K562 (cell line): ENCODE measurements around the gene TMEM86B. TPM values are rescaled to one million over a fixed set of nuclear protein-coding genes. Genes with fewer than 3 reads are reported as not detected.
A peak's percentile ranks its signal among the peaks of the same experiment; 100 is the strongest.

Experiments used
- CHD1 ChIP-seq: fragments of 200-600 bp; sonication (generic); IDR thresholded peaks from one replicate; pipeline ENCODE4 v1.6.1; 2012; ENCODE audit warnings: mild to moderate bottlenecking, moderate library complexity, low read length, inconsistent platforms
- E2F4 ChIP-seq: sonication (generic); formaldehyde crosslinking; IDR thresholded peaks from 2 replicates; pipeline ENCODE4 v1.8.0; 2022; ENCODE audit warnings: mild to moderate bottlenecking, low read depth, missing genetic modification reagents
- KDM1A ChIP-seq, 2 experiments: fragments of 450-650 bp; IDR thresholded peaks; 2 replicates each; pipeline ENCODE4 v1.6.1; 2016; ENCODE audit warnings: mild to moderate bottlenecking in 2 of 2
- LCOR ChIP-seq: sonication (generic); formaldehyde crosslinking; IDR thresholded peaks from 2 replicates; pipeline ENCODE4 v1.8.0; 2022; ENCODE audit warnings: mild to moderate bottlenecking, missing genetic modification reagents
- MTA2 ChIP-seq: fragments of 450-650 bp; IDR thresholded peaks from 2 replicates; pipeline ENCODE4 v1.6.1; 2016; ENCODE audit warnings: low read depth
- NUFIP1 ChIP-seq: fragments of 450-650 bp; IDR thresholded peaks from 2 replicates; pipeline ENCODE4 v1.6.1; 2018; ENCODE audit not compliant: partially characterized antibody
- SUPT5H ChIP-seq: fragments of 450-650 bp; IDR thresholded peaks from 2 replicates; pipeline ENCODE4 v1.6.1; 2016
- THRA ChIP-seq: fragments of 450-650 bp; IDR thresholded peaks from 2 replicates; pipeline ENCODE4 v1.6.1; 2017; ENCODE audit warnings: mild to moderate bottlenecking, moderate library complexity
- ZNF280A ChIP-seq: fragments of 450-650 bp; IDR thresholded peaks from 2 replicates; pipeline ENCODE4 v1.6.1; 2018; ENCODE audit warnings: mild to moderate bottlenecking, low read depth; ENCODE audit not compliant: partially characterized antibody
- ZNF318 ChIP-seq, 2 experiments: fragments of 450-650 bp; IDR thresholded peaks; 2 replicates each; pipeline ENCODE4 v1.6.1; 2016; ENCODE audit warnings: mild to moderate bottlenecking in 2 of 2, borderline replicate concordance in 1 of 2, low read depth in 1 of 2, moderate library complexity in 1 of 2
- polyA plus RNA-seq, 8 experiments: library from polyadenylated mRNA; depleted of rRNA in 4 of 8; stranded (reverse) in 5 of 8; unstranded in 3 of 8; fragments of >200 nt; fragmentation: Nextera tagmentation in 2 of 8; fragmentation: Illumina TruSeq in 1 of 8; extraction: Ambion mirVana in 2 of 8; extraction: Trizol in 1 of 8; gene quantifications; 2 replicates each; pipeline versions ENCODE4 v1.2.1 to v1.2.3, GENCODE V29; 2011 to 2014; ENCODE audit warnings: inconsistent platforms in 1 of 8, missing spikeins in 1 of 8
- total RNA-seq, 7 experiments: library from RNA; depleted of rRNA in 6 of 7; stranded (reverse); fragments of >200 nt in 6 of 7; fragmentation: Illumina TruSeq in 2 of 7; extraction: Trizol in 2 of 7; gene quantifications; 2 replicates each; pipeline versions ENCODE4 v1.2.1 to v1.2.3, GENCODE V29; 2011 to 2021; ENCODE audit warnings: low replicate concordance in 1 of 7
- TF ChIP-seq, protein P1 (sequence below), 2 experiments: IDR thresholded peaks; 2 replicates each; pipeline ENCODE4 v1.6.1; 2012; ENCODE audit warnings: improper control_type of control experiment in 2 of 2, low read depth in 2 of 2, low read length in 2 of 2, borderline replicate concordance in 1 of 2

TMEM86B gene
- total and polyA plus RNA-seq, 9 of the 15 experiments (the other 6 are each of a cell fraction or from before 2014, with no cell fraction given): 0.28 to 7.9 (median 2.1) TPM

DNA sequence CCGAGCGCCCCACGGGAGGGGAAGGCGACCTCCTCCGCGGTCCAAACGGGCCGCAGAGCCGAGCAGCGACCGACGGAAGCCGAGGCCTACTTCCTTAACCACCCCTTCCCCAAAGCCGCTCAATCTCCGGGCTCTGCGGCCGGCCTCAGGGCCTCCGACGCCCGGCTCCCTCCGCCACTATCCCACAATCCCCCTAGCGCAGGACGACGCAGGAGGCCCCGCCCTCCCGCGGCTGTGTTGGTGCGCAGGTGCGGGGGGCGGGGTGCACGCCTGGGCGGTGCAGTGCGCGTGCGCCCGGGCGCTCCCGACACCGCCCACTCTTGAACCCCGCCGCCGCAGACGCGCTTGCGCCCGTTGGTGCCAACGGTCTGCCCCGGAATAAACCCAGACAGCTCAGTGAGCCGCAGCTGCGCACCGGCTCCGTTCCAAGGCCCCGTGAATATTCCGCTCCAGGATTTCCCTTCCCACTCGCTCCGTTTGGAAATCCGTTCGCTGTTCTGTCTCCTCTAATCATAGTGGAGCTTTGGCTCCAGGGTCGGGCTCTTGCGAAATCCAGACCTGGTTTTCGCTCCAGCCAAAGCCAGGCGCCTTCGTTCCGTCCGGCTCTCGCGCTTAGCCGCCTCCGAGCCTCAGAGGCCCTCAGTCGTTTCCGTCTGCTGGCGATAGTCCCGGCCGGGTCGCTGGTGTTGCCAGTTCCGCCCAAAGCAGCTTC, 30.4 kb upstream of the TMEM86B start, which contains the start of gene PPP6R1 (continued):
- 0 out of 4 replicates have a peak, but pooled peaks of 1 of the 2 experiments have one; percentile 41 for TF ChIP-seq ZNF318 (IDR thresholded peaks at IDR 0.05; ENCODE audit: borderline replicate concordance in 1 of 2, low read depth in 1 of 2)
- TF ChIP-seq E2F4 (CRISPR knock-in tag): no peak
- TF ChIP-seq LCOR (CRISPR knock-in tag): peak; percentile 99
- TF ChIP-seq CHD1: no peak
- TF ChIP-seq KDM1A (IDR thresholded peaks at IDR 0.05): peak; percentile 81 to 88
- TF ChIP-seq SUPT5H: peak; percentile 87
- no peak for TF ChIP-seq THRA
- no peak for TF ChIP-seq ZNF280A
- TF ChIP-seq, protein P1, sequence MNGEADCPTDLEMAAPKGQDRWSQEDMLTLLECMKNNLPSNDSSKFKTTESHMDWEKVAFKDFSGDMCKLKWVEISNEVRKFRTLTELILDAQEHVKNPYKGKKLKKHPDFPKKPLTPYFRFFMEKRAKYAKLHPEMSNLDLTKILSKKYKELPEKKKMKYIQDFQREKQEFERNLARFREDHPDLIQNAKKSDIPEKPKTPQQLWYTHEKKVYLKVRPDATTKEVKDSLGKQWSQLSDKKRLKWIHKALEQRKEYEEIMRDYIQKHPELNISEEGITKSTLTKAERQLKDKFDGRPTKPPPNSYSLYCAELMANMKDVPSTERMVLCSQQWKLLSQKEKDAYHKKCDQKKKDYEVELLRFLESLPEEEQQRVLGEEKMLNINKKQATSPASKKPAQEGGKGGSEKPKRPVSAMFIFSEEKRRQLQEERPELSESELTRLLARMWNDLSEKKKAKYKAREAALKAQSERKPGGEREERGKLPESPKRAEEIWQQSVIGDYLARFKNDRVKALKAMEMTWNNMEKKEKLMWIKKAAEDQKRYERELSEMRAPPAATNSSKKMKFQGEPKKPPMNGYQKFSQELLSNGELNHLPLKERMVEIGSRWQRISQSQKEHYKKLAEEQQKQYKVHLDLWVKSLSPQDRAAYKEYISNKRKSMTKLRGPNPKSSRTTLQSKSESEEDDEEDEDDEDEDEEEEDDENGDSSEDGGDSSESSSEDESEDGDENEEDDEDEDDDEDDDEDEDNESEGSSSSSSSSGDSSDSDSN (IDR thresholded peaks at IDR 0.05; ENCODE audit: borderline replicate concordance in 1 of 2, low read depth in 2 of 2, low read length in 2 of 2): peak; percentile 77 to 88; a peak in 3 of 4 replicates
- peak; percentile 31; the same call in 1 of the 2 replicates for TF ChIP-seq MTA2
- peak; percentile 97 for TF ChIP-seq NUFIP1
